H7 (cell line): ENCODE data around the gene KCNQ4. TPM values are rescaled to one million over a fixed set of nuclear protein-coding genes. Genes with fewer than 3 reads are reported as not detected.

Experiments
- DNase-seq: peaks from one replicate; pipeline ENCODE4 v3.0.0; 2012
- H3K27me3 ChIP-seq: 2 replicates; pipeline ENCODE4 v1.6.0; 2011; ENCODE audit warnings: mild to moderate bottlenecking, low read length; ENCODE audit not compliant: control insufficient read depth, insufficient read depth
- H3K36me3 ChIP-seq: replicated peaks from 2 replicates; pipeline ENCODE4 v1.5.1; 2011; ENCODE audit warnings: low read length; ENCODE audit not compliant: control insufficient read depth, insufficient read depth
- H3K4me3 ChIP-seq: 2 replicates; pipeline ENCODE4 v1.5.1; 2011; ENCODE audit warnings: low read depth, mild to moderate bottlenecking, control low read depth, low read length, moderate library complexity; ENCODE audit not compliant: insufficient read depth
- total RNA-seq: library from RNA; depleted of rRNA; stranded (reverse); fragments of >200 nt; shearing (Covaris generic); gene quantifications from 2 replicates; pipeline ENCODE4 v1.2.3, GENCODE V29; 2014

The KCNQ4 gene
- total RNA-seq, 1 experiment from 2014 or later: 2.7 TPM

- DNase-seq: no peak
- no peaks in the 10 kb centered on the region for H3K36me3 ChIP-seq
- H3K4me3 ChIP-seq: no peak overlapping the region
- peaks cover 1% of the 10 kb centered on the region for H3K27me3 ChIP-seq
These were observed 68.1 kb downstream of the KCNQ4 start for GRCh38 chr1:40851643-40852042.

DNA sequence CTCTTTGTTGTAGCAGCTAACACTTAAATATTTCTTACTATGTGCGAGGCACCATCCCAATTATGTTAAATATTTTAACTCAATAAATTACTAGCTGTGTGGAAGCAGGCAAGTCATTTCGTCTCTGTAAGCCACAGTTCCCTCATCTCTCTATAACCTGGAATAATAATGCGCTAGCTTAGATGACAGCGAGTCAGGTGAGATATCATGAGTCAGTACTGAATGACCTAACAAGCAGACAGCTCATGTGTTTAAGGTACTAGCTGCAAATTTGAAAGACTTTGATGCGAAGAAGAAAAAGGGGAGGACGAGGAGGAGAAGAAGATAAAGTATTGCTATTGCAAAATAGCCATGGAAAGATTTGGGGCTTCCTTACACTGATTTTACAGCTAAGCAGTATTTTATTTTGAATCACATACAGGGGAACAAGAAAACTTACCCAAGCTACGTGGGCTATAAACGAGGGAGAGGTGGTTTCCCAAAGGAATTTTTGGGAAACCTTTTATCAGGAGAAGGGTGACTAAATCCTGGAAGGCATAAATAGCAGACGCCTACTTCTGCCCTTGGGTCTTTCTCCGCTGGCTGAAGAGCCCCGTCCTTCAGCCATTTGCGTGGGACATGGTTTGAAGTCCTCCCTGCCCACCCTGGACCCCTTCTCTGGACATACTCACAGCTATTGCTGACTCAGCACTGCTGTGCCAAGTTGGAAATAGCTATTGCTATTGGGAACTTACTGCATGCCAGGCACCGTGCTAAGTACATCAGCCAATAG, 69.7 kb downstream of the KCNQ4 start:
- no peak for DNase-seq
- H3K4me3 ChIP-seq: no peak overlapping the region
- peaks cover 1% of the 10 kb centered on the region for H3K27me3 ChIP-seq
- no peaks in the 10 kb centered on the region for H3K36me3 ChIP-seq

GRCh38 chr1:40853885-40854170, 70.2 kb downstream of the KCNQ4 start:
- Histone ChIP-seq H3K27me3 (peaks cover 6% of the 10 kb centered on the region), H3K4me3 (no peak overlapping the region), H3K36me3 (no peaks in the 10 kb centered on the region)
- no peak for DNase-seq

DNA sequence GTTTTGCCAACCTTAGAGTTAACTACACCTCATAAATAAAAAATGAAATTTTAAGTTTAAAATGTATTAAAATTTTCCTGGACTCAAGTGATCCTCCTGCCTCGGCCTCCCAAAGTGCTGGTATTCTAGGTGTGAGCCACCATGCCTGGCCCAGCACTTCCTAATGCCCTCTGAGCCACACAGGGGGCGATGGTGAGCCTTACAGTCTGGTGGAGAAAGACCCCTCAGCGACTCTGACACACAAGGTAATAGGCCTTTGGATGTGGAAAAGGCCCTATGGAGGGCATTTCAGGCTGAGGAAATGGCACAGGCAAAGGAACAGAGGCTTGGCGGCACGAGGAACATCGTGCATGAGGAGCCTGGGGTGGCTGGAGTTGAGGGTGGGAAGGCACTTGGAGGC, 71.9 kb downstream of the KCNQ4 start:
- H3K27me3 ChIP-seq: peaks cover 17% of the 10 kb centered on the region
- DNase-seq: peak; percentile 69
- no peak overlapping the region for H3K4me3 ChIP-seq
- no peaks in the 10 kb centered on the region for H3K36me3 ChIP-seq

DNA sequence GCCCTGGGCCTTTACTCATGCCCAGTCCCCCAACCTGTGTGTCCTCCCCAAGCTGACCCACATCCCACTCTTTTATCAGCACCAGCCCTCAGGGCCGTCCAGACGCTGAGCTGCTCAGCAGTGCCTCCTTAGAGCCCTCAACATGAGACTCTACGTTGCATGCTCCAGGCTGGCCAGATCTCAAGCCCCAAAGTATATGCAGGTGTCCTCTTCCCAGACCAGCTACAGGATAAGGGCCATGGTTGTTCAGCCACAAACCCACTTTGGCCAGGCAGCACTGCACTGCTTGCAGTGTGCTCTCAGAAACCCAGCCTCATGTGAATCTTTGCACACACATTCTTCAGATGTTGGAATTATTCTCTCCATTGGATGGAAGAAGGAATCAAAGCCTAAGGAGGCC, 72.5 kb downstream of the KCNQ4 start:
- no peak overlapping the region for H3K4me3 ChIP-seq
- H3K27me3 ChIP-seq: peaks cover 23% of the 10 kb centered on the region
- no peak for DNase-seq
- H3K36me3 ChIP-seq: no peaks in the 10 kb centered on the region

- Histone ChIP-seq H3K36me3 (no peaks in the 10 kb centered on the region), H3K27me3 (peaks cover 28% of the 10 kb centered on the region), H3K4me3 (no peak overlapping the region)
- DNase-seq: no peak
These were observed 73.2 kb downstream of the KCNQ4 start for GRCh38 chr1:40856656-40857302.

DNA sequence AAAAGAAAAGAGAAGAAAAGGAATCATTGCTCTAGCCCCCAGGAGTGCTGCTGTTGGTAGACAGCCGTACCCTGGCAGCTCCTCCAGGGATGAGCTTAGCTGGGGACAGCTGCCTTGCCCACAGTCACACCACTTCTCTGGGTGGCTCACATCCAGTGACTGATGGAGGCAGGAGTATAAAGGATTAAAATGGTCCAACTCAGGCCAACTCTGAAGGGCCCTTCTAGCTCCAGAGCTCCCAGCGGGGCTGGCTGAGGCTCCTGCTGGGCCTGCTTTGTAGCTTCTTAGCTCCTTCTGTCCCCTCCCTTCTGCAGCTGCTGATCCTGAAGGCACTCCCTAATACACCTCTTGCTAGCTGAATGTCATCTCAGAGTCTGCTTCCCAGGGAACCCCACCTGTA, 74.2 kb downstream of the KCNQ4 start:
- DNase-seq: peak; percentile 56
- peaks cover 28% of the 10 kb centered on the region for H3K27me3 ChIP-seq
- H3K36me3 ChIP-seq: no peaks in the 10 kb centered on the region
- H3K4me3 ChIP-seq: no peak overlapping the region

- Histone ChIP-seq H3K36me3 (no peaks in the 10 kb centered on the region), H3K27me3 (peaks cover 28% of the 10 kb centered on the region), H3K4me3 (no peak overlapping the region)
- no peak for DNase-seq
These were observed 75.3 kb downstream of the KCNQ4 start for GRCh38 chr1:40858856-40859416.

DNA sequence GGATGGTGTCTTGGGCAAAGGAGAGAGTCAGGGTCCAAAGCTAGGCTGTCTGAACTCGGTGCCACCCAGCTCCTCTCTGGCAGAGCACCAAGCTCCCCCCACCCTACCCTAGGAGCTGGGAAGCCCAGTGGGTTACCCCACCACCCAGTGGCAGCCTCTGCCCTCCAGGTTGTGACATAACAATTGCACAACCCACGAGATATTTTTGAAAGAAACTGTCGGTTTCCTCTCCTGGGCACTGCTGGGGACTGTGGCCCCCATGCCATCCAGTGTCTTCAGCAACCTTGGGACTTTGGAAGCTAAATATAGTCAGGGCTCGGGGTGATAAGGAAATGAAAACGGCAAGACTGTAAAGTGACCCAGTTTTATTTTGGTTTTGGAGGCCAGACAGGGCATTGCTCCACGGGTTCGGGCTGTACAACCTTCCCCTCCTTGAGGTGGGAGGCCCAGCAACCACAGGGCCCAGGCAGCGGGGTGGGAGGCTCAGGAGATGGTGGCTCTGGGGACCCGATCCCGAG, 77.2 kb downstream of the KCNQ4 start:
- Histone ChIP-seq H3K36me3 (no peaks in the 10 kb centered on the region), H3K27me3 (peaks cover 28% of the 10 kb centered on the region), H3K4me3 (peak overlapping the region; percentile 57)
- DNase-seq: no peak

GRCh38 chr1:40861224-40862003, 77.8 kb downstream of the KCNQ4 start:
- peak; percentile 79 for DNase-seq
- Histone ChIP-seq H3K4me3 (peak overlapping the region; percentile 57), H3K36me3 (no peaks in the 10 kb centered on the region), H3K27me3 (peaks cover 28% of the 10 kb centered on the region)

GRCh38 chr1:40862008-40862863, 78.6 kb downstream of the KCNQ4 start, which contains the start of gene CITED4:
Gene CITED4, minus strand, starts transcription at chr1:40862363. Its CDS starts 236 bp downstream, at chr1:40862127.
- no peaks in the 10 kb centered on the region for H3K36me3 ChIP-seq
- H3K27me3 ChIP-seq: peaks cover 28% of the 10 kb centered on the region
- DNase-seq: peak; percentile 98
- peak within 1 kb of the TSS; percentile 57 for H3K4me3 ChIP-seq

DNA sequence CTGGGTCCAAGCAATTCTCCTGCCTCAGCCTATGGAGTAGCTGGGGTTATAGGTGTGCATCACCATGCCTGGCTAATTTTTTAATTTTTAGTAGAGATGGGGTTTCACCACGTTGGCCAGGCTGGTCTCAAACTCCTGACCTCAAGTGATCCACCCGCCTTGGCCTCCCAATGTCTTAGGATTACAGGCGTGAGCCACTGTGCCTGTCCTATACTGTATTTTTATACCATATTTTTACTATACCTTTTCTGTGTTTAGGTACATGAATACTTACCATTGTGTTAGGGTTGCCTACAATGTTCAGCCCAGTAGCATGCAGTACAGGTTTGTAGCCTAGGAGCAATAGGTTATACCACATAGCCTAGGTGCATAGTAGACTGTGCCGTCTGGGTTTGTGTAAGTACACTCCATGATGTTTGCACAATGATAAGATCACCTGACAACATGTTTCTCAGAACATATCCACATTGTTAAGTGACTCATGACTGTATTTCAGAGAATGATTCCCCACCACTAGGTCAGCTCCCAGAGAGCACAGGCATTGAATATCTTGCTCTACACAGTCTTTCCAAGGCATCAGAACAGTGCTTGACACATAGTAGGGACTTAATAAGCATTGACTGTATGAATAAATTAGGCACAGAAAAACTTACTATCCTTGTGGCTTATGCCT, 84.6 kb downstream of the KCNQ4 start:
- H3K4me3 ChIP-seq: no peak overlapping the region
- no peaks in the 10 kb centered on the region for H3K27me3 ChIP-seq
- DNase-seq: no peak
- no peaks in the 10 kb centered on the region for H3K36me3 ChIP-seq

GRCh38 chr1:40870135-40870728, 86.6 kb downstream of the KCNQ4 start:
- no peak for DNase-seq
- H3K27me3 ChIP-seq: no peaks in the 10 kb centered on the region

More at GRCh38 chr1:40870135-40870728, 86.6 kb downstream of the KCNQ4 start:
- H3K4me3 ChIP-seq: no peak overlapping the region
- H3K36me3 ChIP-seq: no peaks in the 10 kb centered on the region
